NCI-H82 treated with DMSO at 0.1 percent for 48 hours (cell line): ENCODE results near the gene PCP4L1.
"Not testable (repeated sequence)": the region's sequence is repeated elsewhere in the genome, so short reads cannot be mapped to it uniquely, and the experiment has no call there.

Source experiments
- DNase-seq: peaks from one replicate; lab custom pipeline; 2025; ENCODE audit not compliant: unreplicated experiment; lab: John Stamatoyannopoulos, UW

PCP4L1 gene

GRCh38 chr1:161258439-161259344, at the start of gene PCP4L1:
PCP4L1 (plus strand) TSS chr1:161258745; CDS start chr1:161258975, 230 bp downstream.
- DNase-seq: peak; percentile 83

- peak; percentile 72 for DNase-seq
Measured at GRCh38 chr1:161209790-161210409, 48.6 kb upstream of the PCP4L1 start.

DNA sequence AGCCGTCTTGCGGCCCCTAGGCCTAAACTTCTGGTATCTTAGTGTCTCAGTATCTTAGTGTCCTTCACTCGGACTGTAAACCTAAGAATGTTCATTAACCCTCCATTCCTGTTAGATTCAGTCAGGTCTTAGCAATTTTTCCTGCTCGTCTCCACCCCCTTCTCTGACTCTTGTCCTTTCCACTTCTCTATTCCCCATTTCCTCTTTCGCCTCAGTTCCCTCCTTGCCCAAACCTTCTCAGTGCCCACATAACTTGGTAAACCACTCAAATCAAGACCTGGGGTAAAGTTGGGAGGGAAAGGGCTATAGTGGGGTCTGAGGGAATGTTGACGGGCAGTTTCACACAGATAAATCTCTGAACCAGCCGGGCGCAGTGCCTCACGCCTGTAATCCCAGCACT, 44.2 kb upstream of the PCP4L1 start:
- no peak for DNase-seq

GRCh38 chr1:161215076-161215475, 43.5 kb upstream of the PCP4L1 start, which contains the start of gene FCER1G:
FCER1G (plus strand) TSS chr1:161215295; CDS start chr1:161215322, 27 bp downstream.
- DNase-seq: no peak

GRCh38 chr1:161216945-161217712, 41.4 kb upstream of the PCP4L1 start:
- no peak for DNase-seq

DNA sequence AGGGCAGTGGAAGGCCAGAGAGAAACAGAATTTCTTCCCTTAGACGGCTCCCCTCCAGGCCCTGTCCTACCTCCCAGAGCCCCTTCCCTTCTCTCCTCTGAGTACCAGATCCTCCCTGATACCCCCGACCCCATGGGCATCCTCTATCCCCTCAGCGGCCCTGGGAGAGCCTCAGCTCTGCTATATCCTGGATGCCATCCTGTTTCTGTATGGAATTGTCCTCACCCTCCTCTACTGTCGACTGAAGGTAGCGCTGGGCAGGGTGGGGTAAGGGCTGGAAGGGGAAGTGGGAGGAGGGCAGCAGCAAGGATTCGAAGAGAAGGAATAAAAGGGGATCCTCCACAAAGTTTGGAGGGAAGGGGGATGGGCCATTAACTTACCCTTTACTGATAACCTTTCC, 40.7 kb upstream of the PCP4L1 start:
- no peak for DNase-seq

DNA sequence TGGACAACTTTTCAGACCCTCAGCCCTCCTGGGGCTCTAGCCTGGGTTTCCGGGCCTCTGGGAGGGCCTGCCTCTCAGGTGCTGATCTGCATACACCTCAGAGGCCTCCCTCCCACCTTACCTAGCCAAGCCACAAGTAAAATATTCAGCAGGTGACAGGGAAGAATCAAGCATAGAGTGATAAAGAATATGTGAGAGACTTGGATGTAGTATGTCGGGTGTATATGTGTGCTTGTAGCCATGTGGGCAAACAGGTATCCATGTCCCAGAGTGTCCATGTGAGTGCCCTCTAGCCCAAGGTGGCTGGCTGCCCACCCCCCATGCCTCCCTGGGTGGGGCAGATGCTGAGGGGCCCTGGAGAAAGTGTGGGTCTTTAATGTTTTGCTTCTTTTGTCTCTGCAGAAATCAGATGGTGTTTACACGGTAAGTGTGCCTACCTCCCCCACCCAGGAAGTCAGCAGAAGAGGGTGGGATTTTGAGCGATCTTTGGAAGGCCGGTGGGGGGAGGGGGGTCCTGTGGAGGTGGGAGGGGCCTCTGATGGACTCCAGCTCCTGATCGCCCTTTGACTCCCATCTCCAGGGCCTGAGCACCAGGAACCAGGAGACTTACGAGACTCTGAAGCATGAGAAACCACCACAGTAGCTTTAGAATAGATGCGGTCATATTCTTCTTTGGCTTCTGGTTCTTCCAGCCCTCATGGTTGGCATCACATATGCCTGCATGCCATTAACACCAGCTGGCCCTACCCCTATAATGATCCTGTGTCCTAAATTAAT, 40.1 kb upstream of the PCP4L1 start:
- DNase-seq: no peak

- DNase-seq: no peak
Measured at GRCh38 chr1:161219078-161219892, 39.3 kb upstream of the PCP4L1 start.

DNA sequence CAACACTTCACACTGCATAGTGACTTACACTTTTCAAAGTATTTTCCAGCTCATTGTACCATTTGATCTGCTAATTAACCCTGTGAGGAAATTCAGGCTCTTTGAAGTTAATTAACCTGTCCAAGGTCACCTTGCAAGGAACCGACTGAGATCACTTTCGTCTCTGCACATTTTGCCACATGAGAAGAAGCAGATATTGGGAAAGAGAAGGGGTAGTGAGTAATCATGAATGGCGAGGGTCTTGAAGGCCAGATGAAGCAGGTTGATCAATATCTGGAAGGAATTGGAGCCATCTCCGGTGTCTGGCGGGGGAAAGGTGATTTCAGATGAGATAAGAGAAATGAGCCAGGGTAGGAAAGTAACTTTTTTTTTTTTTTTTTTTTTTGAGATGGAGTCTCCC, 38.5 kb upstream of the PCP4L1 start:
- no peak for DNase-seq

DNA sequence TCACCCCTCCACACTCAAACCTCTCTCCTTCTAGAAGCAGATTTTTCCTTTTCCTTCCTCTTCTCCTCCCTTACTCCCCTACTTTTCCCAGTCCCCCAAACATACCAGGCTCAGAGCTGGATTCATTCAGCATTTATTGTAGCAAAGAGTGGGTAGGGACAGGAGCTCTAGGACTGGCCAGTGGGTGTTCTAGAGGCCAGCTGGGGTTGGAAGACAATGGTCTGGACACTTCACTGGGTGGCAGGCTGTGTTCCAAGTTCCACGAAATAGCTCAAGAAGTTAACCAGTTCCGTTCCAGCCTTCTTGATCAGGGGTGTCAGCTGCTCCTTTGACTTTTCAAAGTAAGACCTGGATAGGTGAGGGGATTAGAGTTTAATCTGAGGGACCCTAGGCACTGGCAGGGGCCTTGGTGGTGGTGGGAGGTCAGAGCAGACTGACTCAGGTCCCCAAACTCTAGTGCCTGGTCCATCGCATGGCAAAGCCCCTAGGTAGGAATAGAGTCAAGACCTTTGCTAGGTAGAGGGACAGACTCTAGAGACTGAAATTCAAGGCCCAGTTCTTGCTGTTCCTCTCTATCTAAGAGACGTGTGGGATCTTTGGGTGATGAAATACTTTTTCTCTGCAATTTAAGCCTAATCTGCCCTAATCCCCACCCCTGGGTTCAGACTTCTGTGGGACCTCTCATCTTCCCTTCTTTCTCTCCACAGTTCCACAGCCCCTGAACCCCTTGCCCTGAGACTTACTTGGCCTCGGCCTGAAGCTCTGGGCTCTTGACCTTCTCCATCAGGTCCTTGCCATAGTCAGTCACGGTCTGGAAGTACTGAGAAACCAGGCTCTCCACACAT, 36.1 kb upstream of the PCP4L1 start:
- no peak for DNase-seq

- DNase-seq: no peak
Measured at GRCh38 chr1:161223805-161224694, 34.5 kb upstream of the PCP4L1 start.

- DNase-seq: not testable (repeated sequence)
Measured at GRCh38 chr1:161224695-161225087, 33.9 kb upstream of the PCP4L1 start.

- DNase-seq: no peak
Measured at GRCh38 chr1:161225178-161225533, 33.4 kb upstream of the PCP4L1 start.

DNA sequence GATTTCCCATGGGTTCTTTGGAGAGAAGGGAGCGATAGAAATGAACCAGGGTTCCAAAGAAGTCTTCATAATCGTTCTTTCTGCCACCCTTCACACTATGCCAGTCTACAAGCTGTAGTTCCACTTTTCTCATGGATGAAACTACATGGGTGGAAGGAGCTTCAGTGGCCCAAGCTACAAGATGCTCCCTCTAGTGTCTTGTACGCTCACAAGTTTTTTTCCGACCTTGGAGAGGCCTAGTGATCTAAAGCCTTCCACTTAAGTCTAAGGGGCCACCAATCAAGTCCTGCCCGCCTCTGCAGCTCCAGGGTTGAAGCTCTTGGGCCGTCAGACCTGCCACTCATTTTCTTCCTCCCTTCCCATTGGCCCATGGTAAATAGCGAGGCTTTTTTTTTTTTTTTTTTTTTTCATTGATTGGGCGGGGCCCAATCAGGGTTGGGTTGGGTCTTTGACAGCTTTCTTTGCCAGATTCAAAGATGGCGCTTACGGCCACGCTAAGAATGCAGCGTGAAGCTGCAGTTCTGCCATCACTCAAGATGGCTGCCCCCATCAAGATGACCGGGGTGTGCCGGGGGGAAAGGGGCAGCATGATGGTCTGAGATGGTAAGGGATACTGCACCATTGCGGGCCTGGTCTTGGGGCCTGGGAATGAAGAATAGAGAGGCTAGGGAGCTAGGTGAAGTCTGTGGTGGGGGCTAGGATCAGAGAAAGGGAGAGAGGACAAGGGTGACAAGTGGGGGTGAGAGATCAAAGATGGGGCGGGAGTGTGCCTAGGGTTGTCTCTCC, 32.8 kb upstream of the PCP4L1 start, which contains the start of gene TOMM40L:
TSS of gene TOMM40L (plus strand) at position 527 of the 786 bp plus-strand sequence. CDS start 430 bp downstream, outside the sequence.
- DNase-seq: peak; percentile 100

GRCh38 chr1:161226320-161226711, 32.2 kb upstream of the PCP4L1 start:
- no peak for DNase-seq

- no peak for DNase-seq
Measured at GRCh38 chr1:161226759-161227158, 31.8 kb upstream of the PCP4L1 start.

DNA sequence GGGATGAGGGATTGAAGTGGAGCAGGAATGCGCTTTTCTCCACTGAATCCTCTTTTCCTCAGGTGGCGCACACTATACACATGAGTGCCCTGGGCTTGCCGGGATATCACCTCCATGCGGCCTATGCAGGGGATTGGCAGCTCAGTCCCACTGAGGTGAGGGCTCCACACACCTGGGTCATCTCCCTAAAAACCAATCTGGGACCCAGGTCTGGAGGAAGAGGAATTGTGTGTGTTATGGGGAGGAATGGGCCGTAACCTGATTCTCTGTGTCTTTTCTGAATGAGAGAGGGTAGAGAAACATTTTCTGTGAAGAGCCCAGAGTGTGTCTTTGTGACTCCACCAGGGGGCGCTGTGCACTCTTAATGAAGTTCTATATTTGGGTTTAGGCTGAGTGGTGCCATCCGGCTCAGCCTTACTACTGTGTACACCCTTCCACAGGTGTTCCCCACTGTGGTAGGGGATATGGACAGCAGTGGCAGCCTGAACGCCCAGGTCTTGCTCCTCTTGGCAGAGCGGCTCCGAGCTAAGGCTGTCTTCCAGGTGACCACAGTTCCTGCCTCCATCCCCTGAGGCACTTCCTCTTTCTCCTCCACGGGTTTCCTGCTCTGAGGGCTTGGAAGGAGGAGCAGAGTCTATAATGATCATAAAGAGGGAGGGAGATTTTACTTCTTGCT, 31.2 kb upstream of the PCP4L1 start:
- peak; percentile 76 for DNase-seq
